CD14-positive monocyte (primary cell): ENCODE data around the gene PLXNA4. TPM values are rescaled to one million over a fixed set of nuclear protein-coding genes. Genes with fewer than 3 reads are reported as not detected.

Experiments
- DNase-seq, 3 donors: peaks; one replicate each; pipeline ENCODE4 v3.0.0-alpha.2; 2011 to 2022
- H2AFZ ChIP-seq: 2 replicates; pipeline ENCODE4 v1.6.0; 2012; ENCODE audit warnings: mild to moderate bottlenecking, low read depth, low read length, inconsistent platforms; ENCODE audit not compliant: insufficient read depth, poor library complexity, severe bottlenecking
- H3K27ac ChIP-seq, 2 donors: 1 replicate in 1 of 2; 2 replicates in 1 of 2; pipeline ENCODE4 v1.5.1; 2012 to 2013; ENCODE audit warnings: low read length in 2 of 2, control low read depth in 1 of 2, inconsistent platforms in 1 of 2, low read depth in 1 of 2, mild to moderate bottlenecking in 1 of 2
- H3K27me3 ChIP-seq, 2 donors: one replicate each; pipeline versions ENCODE4 v1.6.0 to v1.6.1; 2011 to 2013; ENCODE audit warnings: low read length in 2 of 2; ENCODE audit not compliant: control insufficient read depth in 2 of 2, insufficient read depth in 2 of 2
- H3K36me3 ChIP-seq, 2 donors: replicated peaks in 1 of 2; 1 replicate in 1 of 2; 2 replicates in 1 of 2; pipeline versions ENCODE4 v1.5.1 to v1.6.1; 2012 to 2013; ENCODE audit warnings: low read length in 2 of 2, control low read depth in 1 of 2, inconsistent platforms in 1 of 2, mild to moderate bottlenecking in 1 of 2; ENCODE audit not compliant: insufficient read depth in 2 of 2, control insufficient read depth in 1 of 2
- H3K4me1 ChIP-seq, 2 donors: 1 replicate in 1 of 2; 2 replicates in 1 of 2; pipeline versions ENCODE4 v1.5.1 to v1.6.1; 2012 to 2013; ENCODE audit warnings: low read length in 2 of 2, control low read depth in 1 of 2, inconsistent platforms in 1 of 2, mild to moderate bottlenecking in 1 of 2, moderate library complexity in 1 of 2; ENCODE audit not compliant: insufficient read depth in 2 of 2, control insufficient read depth in 1 of 2
- H3K4me2 ChIP-seq: replicated peaks from 2 replicates; pipeline ENCODE3; 2012; ENCODE audit warnings: low read length, moderate library complexity, mild to moderate bottlenecking; ENCODE audit not compliant: poor library complexity, severe bottlenecking; ENCODE audit errors: extremely low read depth
- H3K4me3 ChIP-seq, 3 experiments: fragments of 200-600 bp in 1 of 3; sonication (generic) in 1 of 3; replicated peaks in 1 of 3; 1 replicate in 2 of 3; 2 replicates in 1 of 3; pipeline ENCODE4 v1.5.1; 2011 to 2013; ENCODE audit warnings: low read length in 3 of 3, mild to moderate bottlenecking in 3 of 3, control low read depth in 2 of 3, low read depth in 2 of 3, inconsistent platforms in 1 of 3, moderate library complexity in 1 of 3
- H3K79me2 ChIP-seq: 2 replicates; pipeline ENCODE4 v1.6.0; 2012; ENCODE audit warnings: mild to moderate bottlenecking, control low read depth, inconsistent platforms, low read length, moderate library complexity; ENCODE audit not compliant: insufficient read depth
- H3K9ac ChIP-seq: 2 replicates; pipeline ENCODE4 v1.6.0; 2017; ENCODE audit warnings: low read length, mild to moderate bottlenecking; ENCODE audit not compliant: insufficient read depth, poor library complexity, severe bottlenecking
- H3K9me3 ChIP-seq, 2 donors: replicated peaks in 1 of 2; 1 replicate in 1 of 2; 2 replicates in 1 of 2; pipeline versions ENCODE4 v1.5.1 to v1.6.1; 2012 to 2013; ENCODE audit warnings: low read length in 2 of 2, control low read depth in 1 of 2; ENCODE audit not compliant: control insufficient read depth in 1 of 2, insufficient read depth in 1 of 2
- H4K20me1 ChIP-seq: 2 replicates; pipeline ENCODE4 v1.6.0; 2012; ENCODE audit warnings: mild to moderate bottlenecking, low read length, control low read depth, moderate library complexity; ENCODE audit not compliant: insufficient read depth
- H3K27ac Mint-ChIP-seq, 7 donors: one replicate each; pipeline ENCODE4 v1.8.0; 2020; ENCODE audit warnings: mild to moderate bottlenecking in 7 of 7, mixed read lengths in 7 of 7, moderate library complexity in 6 of 7, inconsistent platforms in 2 of 7
- H3K27me3 Mint-ChIP-seq, 3 donors: one replicate each; pipeline ENCODE4 v1.8.0; 2021 to 2022; ENCODE audit warnings: low read depth in 3 of 3, mild to moderate bottlenecking in 3 of 3, mixed read lengths in 3 of 3, moderate library complexity in 3 of 3, inconsistent platforms in 1 of 3
- H3K36me3 Mint-ChIP-seq, 2 donors: one replicate each; pipeline ENCODE4 v1.8.0; 2020; ENCODE audit warnings: mixed read lengths in 2 of 2, inconsistent platforms in 1 of 2, mild to moderate bottlenecking in 1 of 2
- H3K4me1 Mint-ChIP-seq: one replicate; pipeline ENCODE4 v1.8.0; 2020; ENCODE audit warnings: mild to moderate bottlenecking, mixed read lengths
- H3K4me3 Mint-ChIP-seq, 2 donors: one replicate each; pipeline ENCODE4 v1.8.0; 2020; ENCODE audit warnings: mild to moderate bottlenecking in 2 of 2, mixed read lengths in 2 of 2, moderate library complexity in 1 of 2
- H3K9me3 Mint-ChIP-seq, 7 donors: one replicate each; pipeline ENCODE4 v1.8.0; 2020 to 2022; ENCODE audit warnings: mixed read lengths in 7 of 7, mild to moderate bottlenecking in 6 of 7, moderate library complexity in 6 of 7, inconsistent platforms in 2 of 7
- CTCF ChIP-seq: fragments of 200-600 bp; IDR thresholded peaks from one replicate; pipeline ENCODE4 v1.8.0; 2022; ENCODE audit warnings: antibody characterized with exemption, mild to moderate bottlenecking
- WGBS: methylation state at CpG from one replicate; pipeline ENCODE4 v1.1.5; 2013; ENCODE audit warnings: missing lambda C conversion rate; ENCODE audit not compliant: insufficient coverage; 5-methylcytosine and 5-hydroxymethylcytosine counted together
- intact Hi-C, 2 donors: fragments of 100-400 bp; cut with micrococcal nuclease; formaldehyde crosslinking; loops; one replicate each; pipeline versions ENCODE4 v1.15.0 to v1.15.1; 2023
- polyA plus RNA-seq, 3 donors: library from polyadenylated mRNA; depleted of rRNA in 1 of 3; unstranded in 2 of 3; stranded (reverse) in 1 of 3; fragments of 300-500 nt in 2 of 3; fragments of >200 nt in 1 of 3; fragmentation: Illumina TruSeq in 2 of 3; gene quantifications; 1 replicate in 2 of 3; 2 replicates in 1 of 3; pipeline ENCODE4 v1.2.3, GENCODE V29; 2012 to 2021

PLXNA4 gene
- polyA plus RNA-seq, 3 donors, result not detected

GRCh38 chr7:132494474-132494873, 81.8 kb downstream of the PLXNA4 start:
- H3K27ac Mint-ChIP-seq, result no peak overlapping the region
- H3K9me3 Mint-ChIP-seq, result no peaks in the 10 kb centered on the region
- Histone ChIP-seq H3K9ac (no peak overlapping the region), H3K9me3 (no peaks in the 10 kb centered on the region), H4K20me1 (no peaks in the 10 kb centered on the region), H2AFZ (no peak overlapping the region), H3K27me3 (no peaks in the 10 kb centered on the region), H3K79me2 (no peaks in the 10 kb centered on the region), H3K27ac (no peak overlapping the region), H3K4me1 (peaks cover 0 to 9% of the 10 kb centered on the region in 2 donors), H3K4me2 (no peak overlapping the region), H3K36me3 (no peaks in the 10 kb centered on the region), H3K4me3 (no peak overlapping the region)
- no peak for DNase-seq
- 93% methylated on average over 8 of the region's 12 CpGs for WGBS
- H3K36me3 Mint-ChIP-seq, result no peaks in the 10 kb centered on the region
- peaks cover 0 to 5% (median 4%) of the 10 kb centered on the region in 3 donors for H3K27me3 Mint-ChIP-seq
- no peak overlapping the region for H3K4me3 Mint-ChIP-seq
- intact Hi-C loops, result no loop called here
- TF ChIP-seq CTCF, result no peak
- no peaks in the 10 kb centered on the region for H3K4me1 Mint-ChIP-seq

- Mint-ChIP-seq H3K9me3 (peaks cover 0 to 3% (median 0%) of the 10 kb centered on the region in 7 donors), H3K27ac (no peak overlapping the region), H3K27me3 (peaks cover 4 to 13% (median 4%) of the 10 kb centered on the region in 3 donors), H3K4me1 (peaks cover under 1% of the 10 kb centered on the region), H3K4me3 (no peak overlapping the region), H3K36me3 (no peaks in the 10 kb centered on the region)
- intact Hi-C loops, result no loop called here
- Histone ChIP-seq H2AFZ (no peak overlapping the region), H3K9ac (no peak overlapping the region), H3K27me3 (no peaks in the 10 kb centered on the region), H4K20me1 (no peaks in the 10 kb centered on the region), H3K36me3 (no peaks in the 10 kb centered on the region), H3K4me1 (peaks cover 0 to 9% of the 10 kb centered on the region in 2 donors), H3K9me3 (no peaks in the 10 kb centered on the region), H3K4me2 (no peak overlapping the region), H3K27ac (no peak overlapping the region), H3K4me3 (no peak overlapping the region), H3K79me2 (no peaks in the 10 kb centered on the region)
- WGBS, result 71% methylated on average over 1 of the region's 1 CpG
- no peak for TF ChIP-seq CTCF
- DNase-seq, result no peak
Measured at GRCh38 chr7:132492823-132493445, 83.3 kb downstream of the PLXNA4 start.
